Skeletal muscle tissue (tissue), 4 donors: ENCODE results near the gene AKAP13. TPM values are rescaled to one million over a fixed set of nuclear protein-coding genes. Genes with fewer than 3 reads are reported as not detected.
A peak's percentile ranks its signal among the peaks of the same experiment; 100 is the strongest.

ENCODE experiments used
- H3K27ac ChIP-seq: one replicate; pipeline ENCODE4 v1.7.0; 2013; ENCODE audit warnings: mild to moderate bottlenecking, low read depth, low read length, inconsistent platforms
- H3K27me3 ChIP-seq, 3 donors: one replicate each; pipeline ENCODE4 v1.7.0; 2013; ENCODE audit warnings: low read length in 3 of 3; ENCODE audit not compliant: control insufficient read depth in 3 of 3, insufficient read depth in 3 of 3
- H3K36me3 ChIP-seq, 3 donors: one replicate each; pipeline ENCODE4 v1.7.0; 2013; ENCODE audit warnings: low read length in 3 of 3; ENCODE audit not compliant: control insufficient read depth in 3 of 3, insufficient read depth in 3 of 3
- H3K4me1 ChIP-seq, 3 donors: one replicate each; pipeline ENCODE4 v1.7.0; 2013; ENCODE audit warnings: low read length in 3 of 3, mild to moderate bottlenecking in 3 of 3; ENCODE audit not compliant: control insufficient read depth in 3 of 3, insufficient read depth in 3 of 3
- H3K4me3 ChIP-seq, 3 donors: one replicate each; pipeline ENCODE4 v1.7.0; 2013; ENCODE audit warnings: low read length in 3 of 3
- H3K9ac ChIP-seq, 3 donors: one replicate each; pipeline ENCODE4 v1.7.0; 2013; ENCODE audit warnings: low read length in 3 of 3, mild to moderate bottlenecking in 3 of 3, moderate library complexity in 2 of 3, low read depth in 1 of 3
- H3K9me3 ChIP-seq, 3 donors: one replicate each; pipeline ENCODE4 v1.7.0; 2013; ENCODE audit warnings: low read length in 3 of 3; ENCODE audit not compliant: control insufficient read depth in 3 of 3
- total RNA-seq: library from RNA; depleted of rRNA; stranded (reverse); fragments of >200 nt; gene quantifications from one replicate; pipeline ENCODE4 v1.2.3, GENCODE V29; 2014
- donor health status: Osteomylitis.

The AKAP13 gene
- total RNA-seq, 1 donor from 2014 or later: 129 TPM

DNA sequence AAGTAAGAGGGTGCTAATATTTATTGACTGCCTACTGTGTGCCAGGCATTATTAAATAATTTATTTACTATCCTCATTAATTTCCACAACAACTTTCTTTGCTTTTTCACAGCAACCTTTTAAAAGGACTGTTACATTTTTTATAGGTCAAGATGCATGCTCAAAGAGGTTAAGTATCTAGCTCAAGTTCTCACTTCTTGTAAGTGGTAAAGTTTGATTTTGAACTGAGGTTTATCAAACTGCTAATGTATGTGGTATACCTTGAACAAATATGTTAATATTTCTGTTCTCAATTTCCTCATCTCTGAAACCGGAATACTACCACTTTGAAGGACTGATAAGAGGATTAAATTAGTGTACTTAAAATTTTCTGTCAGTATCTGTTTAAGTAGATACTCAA is 183.3 kb downstream of the AKAP13 start:
- Histone ChIP-seq H3K4me1 (no peaks in the 10 kb centered on the region), H3K4me3 (no peak overlapping the region), H3K9ac (no peak overlapping the region), H3K27me3 (no peaks in the 10 kb centered on the region), H3K27ac (no peak overlapping the region), H3K9me3 (no peaks in the 10 kb centered on the region), H3K36me3 (no peaks in the 10 kb centered on the region)

GRCh38 chr15:85564686-85565085 is 184.3 kb downstream of the AKAP13 start:
- Histone ChIP-seq H3K9me3 (no peaks in the 10 kb centered on the region), H3K4me1 (no peaks in the 10 kb centered on the region), H3K36me3 (no peaks in the 10 kb centered on the region), H3K4me3 (no peak overlapping the region), H3K9ac (no peak overlapping the region), H3K27ac (no peak overlapping the region), H3K27me3 (no peaks in the 10 kb centered on the region)

- H3K27me3 ChIP-seq: no peaks in the 10 kb centered on the region
- no peak overlapping the region for H3K4me3 ChIP-seq
- H3K27ac ChIP-seq: no peak overlapping the region
- no peaks in the 10 kb centered on the region for H3K9me3 ChIP-seq
- H3K36me3 ChIP-seq: no peaks in the 10 kb centered on the region
- H3K9ac ChIP-seq: no peak overlapping the region
- no peaks in the 10 kb centered on the region for H3K4me1 ChIP-seq
Measured at GRCh38 chr15:85568261-85568808, 187.9 kb downstream of the AKAP13 start.

DNA sequence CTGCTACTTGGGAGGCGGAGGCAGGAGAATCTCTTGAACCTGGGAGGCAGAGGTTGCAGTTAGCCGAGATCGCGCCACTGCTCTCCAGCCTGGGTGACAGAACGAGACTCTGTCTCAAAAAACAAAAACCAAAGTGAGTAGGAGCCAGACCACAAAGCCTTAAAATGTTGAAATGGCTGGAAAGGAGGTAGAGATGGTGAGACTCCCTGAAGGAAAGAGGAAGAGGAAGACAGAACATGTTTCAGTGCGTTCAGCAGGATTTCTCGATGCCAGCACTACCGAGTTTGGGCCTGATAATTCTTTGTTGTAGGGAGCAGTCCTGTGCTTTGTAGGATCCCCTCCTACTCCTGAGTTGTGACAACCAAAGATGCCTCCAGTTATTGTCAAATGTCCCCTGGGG is 189.9 kb downstream of the AKAP13 start:
- no peak overlapping the region for H3K9ac ChIP-seq
- no peaks in the 10 kb centered on the region for H3K36me3 ChIP-seq
- H3K9me3 ChIP-seq: no peaks in the 10 kb centered on the region
- no peak overlapping the region for H3K27ac ChIP-seq
- no peak overlapping the region for H3K4me3 ChIP-seq
- no peaks in the 10 kb centered on the region for H3K4me1 ChIP-seq
- H3K27me3 ChIP-seq: no peaks in the 10 kb centered on the region

DNA sequence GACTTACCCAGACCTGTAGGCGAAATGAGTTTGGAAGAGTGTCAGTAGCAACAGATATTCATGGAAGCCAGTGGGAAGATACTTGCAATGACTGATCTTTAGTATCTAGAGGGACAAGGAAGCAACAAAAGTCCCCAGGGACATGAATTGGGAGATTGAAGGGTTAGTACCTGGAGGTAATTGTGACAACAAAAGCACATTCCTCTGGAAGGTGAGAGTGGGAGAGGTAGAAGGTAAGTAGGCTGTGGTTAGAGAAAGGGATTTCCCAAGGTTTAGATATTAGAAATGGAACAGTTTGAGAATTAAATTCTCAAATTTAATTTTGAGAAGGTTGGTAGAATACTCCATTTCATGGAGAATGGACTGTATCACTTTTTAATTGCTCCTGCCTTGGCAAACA is 191.4 kb downstream of the AKAP13 start:
- peaks cover 7 to 9% (median 8%) of the 10 kb centered on the region in 3 donors for H3K4me1 ChIP-seq
- no peak overlapping the region for H3K9ac ChIP-seq
- no peaks in the 10 kb centered on the region for H3K27me3 ChIP-seq
- no peaks in the 10 kb centered on the region for H3K9me3 ChIP-seq
- no peak overlapping the region for H3K4me3 ChIP-seq
- no peaks in the 10 kb centered on the region for H3K36me3 ChIP-seq
- H3K27ac ChIP-seq: no peak overlapping the region

GRCh38 chr15:85576392-85576791 is 196.0 kb downstream of the AKAP13 start:
- H3K27me3 ChIP-seq: no peaks in the 10 kb centered on the region
- peaks cover 0 to 2% (median 0%) of the 10 kb centered on the region in 3 donors for H3K36me3 ChIP-seq
- H3K4me1 ChIP-seq: peaks cover 37 to 42% (median 41%) of the 10 kb centered on the region in 3 donors
- no peak overlapping the region for H3K9ac ChIP-seq
- H3K9me3 ChIP-seq: no peaks in the 10 kb centered on the region
- H3K27ac ChIP-seq: no peak overlapping the region
- no peak overlapping the region for H3K4me3 ChIP-seq

DNA sequence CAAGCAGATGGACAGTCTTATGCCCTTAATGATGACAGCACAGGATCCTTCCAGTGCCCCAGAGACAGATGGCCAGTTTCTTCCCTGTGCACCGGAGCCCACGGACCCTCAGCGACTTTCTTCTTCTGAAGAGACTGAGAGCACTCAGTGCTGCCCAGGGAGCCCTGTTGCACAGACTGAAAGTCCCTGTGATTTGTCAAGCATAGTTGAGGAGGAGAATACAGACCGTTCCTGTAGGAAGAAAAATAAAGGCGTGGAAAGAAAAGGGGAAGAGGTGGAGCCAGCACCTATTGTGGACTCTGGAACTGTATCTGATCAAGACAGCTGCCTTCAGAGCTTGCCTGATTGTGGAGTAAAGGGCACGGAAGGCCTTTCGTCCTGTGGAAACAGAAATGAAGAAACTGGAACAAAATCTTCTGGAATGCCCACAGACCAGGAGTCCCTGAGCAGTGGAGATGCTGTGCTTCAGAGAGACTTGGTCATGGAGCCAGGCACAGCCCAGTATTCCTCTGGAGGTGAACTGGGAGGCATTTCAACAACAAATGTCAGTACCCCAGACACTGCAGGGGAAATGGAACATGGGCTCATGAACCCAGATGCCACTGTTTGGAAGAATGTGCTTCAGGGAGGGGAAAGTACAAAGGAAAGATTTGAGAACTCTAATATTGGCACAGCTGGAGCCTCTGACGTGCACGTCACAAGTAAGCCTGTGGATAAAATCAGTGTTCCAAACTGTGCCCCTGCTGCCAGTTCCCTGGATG is 198.7 kb downstream of the AKAP13 start:
- Histone ChIP-seq H3K9ac (peak overlapping the region; percentile 47 to 74 (median 72)), H3K36me3 (peaks cover 0 to 2% (median 0%) of the 10 kb centered on the region in 3 donors), H3K9me3 (no peaks in the 10 kb centered on the region), H3K27ac (peak overlapping the region; percentile 97), H3K4me3 (peak overlapping the region; percentile 55 to 71 (median 60)), H3K27me3 (no peaks in the 10 kb centered on the region), H3K4me1 (peaks cover 54 to 59% (median 55%) of the 10 kb centered on the region in 3 donors)

DNA sequence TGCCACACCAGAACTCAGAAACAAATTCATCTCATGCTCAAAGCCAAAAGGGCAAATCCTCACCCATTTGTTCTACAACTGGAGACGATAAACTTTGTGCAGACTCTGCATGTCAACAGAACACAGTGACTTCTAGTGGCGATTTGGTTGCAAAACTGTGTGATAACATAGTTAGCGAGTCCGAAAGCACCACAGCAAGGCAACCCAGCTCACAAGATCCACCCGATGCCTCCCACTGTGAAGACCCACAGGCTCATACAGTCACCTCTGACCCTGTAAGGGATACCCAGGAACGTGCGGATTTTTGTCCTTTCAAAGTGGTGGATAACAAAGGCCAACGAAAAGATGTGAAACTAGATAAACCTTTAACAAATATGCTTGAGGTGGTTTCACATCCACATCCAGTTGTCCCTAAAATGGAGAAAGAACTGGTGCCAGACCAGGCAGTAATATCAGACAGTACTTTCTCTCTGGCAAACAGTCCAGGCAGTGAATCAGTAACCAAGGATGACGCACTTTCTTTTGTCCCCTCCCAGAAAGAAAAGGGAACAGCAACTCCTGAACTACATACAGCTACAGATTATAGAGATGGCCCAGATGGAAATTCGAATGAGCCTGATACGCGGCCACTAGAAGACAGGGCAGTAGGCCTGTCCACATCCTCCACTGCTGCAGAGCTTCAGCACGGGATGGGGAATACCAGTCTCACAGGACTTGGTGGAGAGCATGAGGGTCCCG is 199.7 kb downstream of the AKAP13 start:
- Histone ChIP-seq H3K27ac (peak overlapping the region; percentile 97), H3K27me3 (no peaks in the 10 kb centered on the region), H3K9me3 (no peaks in the 10 kb centered on the region), H3K36me3 (peaks cover 0 to 2% (median 0%) of the 10 kb centered on the region in 3 donors), H3K4me3 (peak overlapping the region; percentile 57 to 86 (median 71)), H3K4me1 (peaks cover 58 to 66% (median 64%) of the 10 kb centered on the region in 3 donors), H3K9ac (peak overlapping the region; percentile 46 to 74 (median 72))

DNA sequence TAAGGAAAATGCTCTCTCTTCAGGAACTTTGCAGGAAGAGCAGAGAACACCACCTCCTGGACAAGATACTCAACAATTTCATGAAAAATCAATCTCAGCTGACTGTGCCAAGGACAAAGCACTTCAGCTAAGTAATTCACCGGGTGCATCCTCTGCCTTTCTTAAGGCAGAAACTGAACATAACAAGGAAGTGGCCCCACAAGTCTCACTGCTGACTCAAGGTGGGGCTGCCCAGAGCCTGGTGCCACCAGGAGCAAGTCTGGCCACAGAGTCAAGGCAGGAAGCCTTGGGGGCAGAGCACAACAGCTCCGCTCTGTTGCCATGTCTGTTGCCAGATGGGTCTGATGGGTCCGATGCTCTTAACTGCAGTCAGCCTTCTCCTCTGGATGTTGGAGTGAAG is 200.5 kb downstream of the AKAP13 start:
- Histone ChIP-seq H3K4me1 (peaks cover 58 to 70% (median 70%) of the 10 kb centered on the region in 3 donors), H3K4me3 (peak overlapping the region; percentile 69 to 86 (median 71)), H3K9me3 (no peaks in the 10 kb centered on the region), H3K36me3 (peaks cover 0 to 2% (median 0%) of the 10 kb centered on the region in 3 donors), H3K9ac (peak overlapping the region in 2 of 3 donors; percentile 34 to 46), H3K27ac (peak overlapping the region; percentile 97), H3K27me3 (no peaks in the 10 kb centered on the region)

DNA sequence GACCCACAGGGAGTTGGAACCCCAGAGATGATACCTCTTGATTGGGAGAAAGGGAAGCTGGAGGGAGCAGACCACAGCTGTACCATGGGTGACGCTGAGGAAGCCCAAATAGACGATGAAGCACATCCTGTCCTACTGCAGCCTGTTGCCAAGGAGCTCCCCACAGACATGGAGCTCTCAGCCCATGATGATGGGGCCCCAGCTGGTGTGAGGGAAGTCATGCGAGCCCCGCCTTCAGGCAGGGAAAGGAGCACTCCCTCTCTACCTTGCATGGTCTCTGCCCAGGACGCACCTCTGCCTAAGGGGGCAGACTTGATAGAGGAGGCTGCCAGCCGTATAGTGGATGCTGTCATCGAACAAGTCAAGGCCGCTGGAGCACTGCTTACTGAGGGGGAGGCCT is 201.1 kb downstream of the AKAP13 start:
- H3K27me3 ChIP-seq: no peaks in the 10 kb centered on the region
- H3K9me3 ChIP-seq: no peaks in the 10 kb centered on the region
- H3K9ac ChIP-seq: peak overlapping the region in 2 of 3 donors; percentile 81 to 85
- peaks cover 58 to 67% (median 65%) of the 10 kb centered on the region in 3 donors for H3K4me1 ChIP-seq
- peak overlapping the region; percentile 69 to 86 (median 71) for H3K4me3 ChIP-seq
- peaks cover 0 to 2% (median 0%) of the 10 kb centered on the region in 3 donors for H3K36me3 ChIP-seq
- H3K27ac ChIP-seq: peak overlapping the region; percentile 97
